Loucy (cell line): ENCODE data around the gene MPC1.
A peak's percentile ranks its signal among the peaks of the same experiment; 100 is the strongest.

ENCODE experiments used
- H2AFZ ChIP-seq: fragments of 200-600 bp; sonication (generic); 2 replicates; pipeline ENCODE4 v1.6.0; 2016; ENCODE audit warnings: antibody characterized with exemption, mild to moderate bottlenecking, low read length, moderate library complexity
- H3F3A ChIP-seq: fragments of 200-600 bp; 2 replicates; pipeline ENCODE4 v1.6.0; 2016; ENCODE audit warnings: antibody characterized with exemption, low read depth, mild to moderate bottlenecking
- H3K27me3 ChIP-seq: fragments of 200-600 bp; sonication (generic); 2 replicates; pipeline ENCODE4 v1.6.1; 2014; ENCODE audit warnings: low read length, mild to moderate bottlenecking; ENCODE audit not compliant: insufficient read depth, poor library complexity, severe bottlenecking
- H3K36me3 ChIP-seq: fragments of 200-600 bp; sonication (generic); 2 replicates; pipeline ENCODE4 v1.6.1; 2016; ENCODE audit warnings: low read length; ENCODE audit not compliant: insufficient read depth
- H3K4me1 ChIP-seq: fragments of 200-600 bp; sonication (generic); 2 replicates; pipeline ENCODE4 v1.5.1; 2014; ENCODE audit warnings: low read length, mild to moderate bottlenecking; ENCODE audit not compliant: insufficient read depth, poor library complexity, severe bottlenecking
- H3K4me2 ChIP-seq: fragments of 200-600 bp; sonication (generic); 2 replicates; pipeline ENCODE4 v1.6.0; 2014; ENCODE audit warnings: antibody characterized with exemption, low read length, low read depth, mild to moderate bottlenecking; ENCODE audit not compliant: poor library complexity, severe bottlenecking
- H3K4me3 ChIP-seq: fragments of 200-600 bp; sonication (generic); 2 replicates; pipeline ENCODE4 v1.5.1; 2014; ENCODE audit warnings: low read length, mild to moderate bottlenecking, mixed read lengths; ENCODE audit not compliant: poor library complexity, severe bottlenecking
- H3K79me2 ChIP-seq: fragments of 200-600 bp; sonication (generic); 2 replicates; pipeline ENCODE4 v1.6.1; 2014; ENCODE audit warnings: low read length; ENCODE audit not compliant: insufficient read depth
- H3K9ac ChIP-seq: fragments of 200-600 bp; sonication (generic); 2 replicates; pipeline ENCODE4 v1.6.0; 2014; ENCODE audit warnings: mild to moderate bottlenecking, low read depth, low read length, moderate library complexity; ENCODE audit not compliant: poor library complexity, severe bottlenecking
- H3K9me2 ChIP-seq: fragments of 200-600 bp; sonication (generic); replicated peaks from 2 replicates; pipeline ENCODE4 v1.6.1; 2016; ENCODE audit warnings: low read depth, low read length, mixed read lengths
- H3K9me3 ChIP-seq: fragments of 200-600 bp; sonication (generic); 2 replicates; pipeline ENCODE4 v1.6.1; 2014; ENCODE audit warnings: mild to moderate bottlenecking, antibody characterized with exemption, low read length, low read depth; ENCODE audit not compliant: insufficient read depth
- H4K20me1 ChIP-seq: fragments of 200-600 bp; sonication (generic); 2 replicates; pipeline ENCODE4 v1.6.0; 2014; ENCODE audit warnings: antibody characterized with exemption, low read length, mild to moderate bottlenecking; ENCODE audit not compliant: insufficient read depth, poor library complexity, severe bottlenecking
- EZH2phosphoT487 ChIP-seq: fragments of 200-600 bp; IDR thresholded peaks from 2 replicates; pipeline ENCODE4 v1.6.1; 2018; ENCODE audit warnings: antibody characterized with exemption, mild to moderate bottlenecking, moderate library complexity, borderline replicate concordance
- TF ChIP-seq, protein P1 (sequence below): fragments of 200-600 bp; sonication (generic); conservative IDR thresholded peaks from 2 replicates; pipeline ENCODE4 v1.5.1; 2014; ENCODE audit warnings: mild to moderate bottlenecking, antibody characterized with exemption, low read length

The MPC1 gene

DNA sequence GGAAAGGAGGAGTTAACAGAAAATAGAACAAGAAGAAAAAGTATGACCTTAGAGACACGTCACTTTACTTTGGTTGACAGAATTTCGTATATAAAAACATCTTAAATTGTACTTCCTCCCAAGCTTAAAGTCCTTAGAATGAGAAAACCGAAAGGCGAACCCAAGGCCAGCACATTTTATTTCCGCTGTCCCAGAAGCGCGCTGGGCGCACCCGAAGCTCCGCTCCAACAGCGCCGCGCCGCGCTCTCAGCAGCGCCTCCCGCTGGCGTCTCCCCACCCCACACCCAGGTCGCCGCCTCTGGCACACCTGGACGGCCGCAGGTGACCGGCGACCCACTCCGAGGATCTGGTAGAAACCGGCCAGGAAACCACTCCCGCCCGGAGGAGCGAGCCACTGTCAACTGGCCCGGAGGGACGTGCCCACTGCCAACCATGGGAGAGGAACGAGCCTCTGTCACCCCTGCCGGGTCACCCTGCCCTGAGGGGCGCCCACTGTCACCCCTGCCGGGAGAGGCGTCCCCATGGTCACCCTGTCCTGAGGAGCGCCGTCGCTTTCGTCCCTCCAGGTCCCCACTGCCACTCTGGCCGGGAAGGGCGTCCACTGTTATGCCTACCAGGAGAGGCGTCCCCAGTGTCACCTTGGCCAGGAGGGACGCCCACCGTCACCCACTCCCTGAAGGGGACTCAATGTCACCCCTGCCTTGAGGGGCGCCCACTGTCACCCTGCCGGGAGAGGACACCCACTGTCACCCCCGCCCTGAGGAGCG lies 824 bp downstream of the MPC1 start:
- H3K9ac ChIP-seq: peak overlapping the region; percentile 66

DNA sequence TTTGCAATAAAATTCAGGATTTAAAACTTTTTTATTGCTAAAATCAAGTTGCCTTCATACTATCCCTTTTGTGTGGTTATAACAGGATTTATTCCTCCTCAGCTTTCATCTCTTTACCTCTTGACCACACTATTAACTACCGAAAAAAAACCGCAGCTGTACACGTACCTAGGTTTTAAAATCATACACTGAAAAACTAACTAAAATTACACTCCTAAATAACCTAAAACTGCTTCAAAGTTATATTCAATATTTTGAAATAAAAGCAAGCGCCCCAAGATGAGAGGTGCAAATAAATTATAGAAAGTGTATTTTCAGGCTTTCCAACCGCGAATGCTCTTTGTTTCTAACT lies 1.4 kb downstream of the MPC1 start:
- Histone ChIP-seq H3K9me3 (no peaks in the 10 kb centered on the region), H3K27me3 (no peaks in the 10 kb centered on the region), H2AFZ (peak overlapping the region; percentile 81; the same call in 1 of the 2 replicates), H3K9me2 (no peaks in the 10 kb centered on the region), H3K36me3 (no peaks in the 10 kb centered on the region), H3K9ac (peak overlapping the region; percentile 66), H3K4me1 (peaks cover 25% of the 10 kb centered on the region), H4K20me1 (peaks cover 8% of the 10 kb centered on the region), H3K4me3 (peak overlapping the region; percentile 91), H3K79me2 (peaks cover 16% of the 10 kb centered on the region), H3F3A (no peaks in the 10 kb centered on the region), H3K4me2 (peak overlapping the region; percentile 81)
- TF ChIP-seq, protein P1, sequence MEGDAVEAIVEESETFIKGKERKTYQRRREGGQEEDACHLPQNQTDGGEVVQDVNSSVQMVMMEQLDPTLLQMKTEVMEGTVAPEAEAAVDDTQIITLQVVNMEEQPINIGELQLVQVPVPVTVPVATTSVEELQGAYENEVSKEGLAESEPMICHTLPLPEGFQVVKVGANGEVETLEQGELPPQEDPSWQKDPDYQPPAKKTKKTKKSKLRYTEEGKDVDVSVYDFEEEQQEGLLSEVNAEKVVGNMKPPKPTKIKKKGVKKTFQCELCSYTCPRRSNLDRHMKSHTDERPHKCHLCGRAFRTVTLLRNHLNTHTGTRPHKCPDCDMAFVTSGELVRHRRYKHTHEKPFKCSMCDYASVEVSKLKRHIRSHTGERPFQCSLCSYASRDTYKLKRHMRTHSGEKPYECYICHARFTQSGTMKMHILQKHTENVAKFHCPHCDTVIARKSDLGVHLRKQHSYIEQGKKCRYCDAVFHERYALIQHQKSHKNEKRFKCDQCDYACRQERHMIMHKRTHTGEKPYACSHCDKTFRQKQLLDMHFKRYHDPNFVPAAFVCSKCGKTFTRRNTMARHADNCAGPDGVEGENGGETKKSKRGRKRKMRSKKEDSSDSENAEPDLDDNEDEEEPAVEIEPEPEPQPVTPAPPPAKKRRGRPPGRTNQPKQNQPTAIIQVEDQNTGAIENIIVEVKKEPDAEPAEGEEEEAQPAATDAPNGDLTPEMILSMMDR: no peak
- TF ChIP-seq EZH2phosphoT487: no peak

More for the DNA sequence above, 824 bp downstream of the MPC1 start:
- Histone ChIP-seq H3K27me3 (no peaks in the 10 kb centered on the region), H3K36me3 (no peaks in the 10 kb centered on the region), H3F3A (no peaks in the 10 kb centered on the region), H3K4me2 (peak overlapping the region; percentile 81), H4K20me1 (peaks cover 8% of the 10 kb centered on the region), H3K4me1 (peaks cover 25% of the 10 kb centered on the region), H3K9me3 (no peaks in the 10 kb centered on the region), H3K9me2 (no peaks in the 10 kb centered on the region), H2AFZ (peak overlapping the region; percentile 89), H3K79me2 (peaks cover 16% of the 10 kb centered on the region), H3K4me3 (peak overlapping the region; percentile 91)
- TF ChIP-seq, protein P1: peak; percentile 78
- no peak for TF ChIP-seq EZH2phosphoT487

DNA sequence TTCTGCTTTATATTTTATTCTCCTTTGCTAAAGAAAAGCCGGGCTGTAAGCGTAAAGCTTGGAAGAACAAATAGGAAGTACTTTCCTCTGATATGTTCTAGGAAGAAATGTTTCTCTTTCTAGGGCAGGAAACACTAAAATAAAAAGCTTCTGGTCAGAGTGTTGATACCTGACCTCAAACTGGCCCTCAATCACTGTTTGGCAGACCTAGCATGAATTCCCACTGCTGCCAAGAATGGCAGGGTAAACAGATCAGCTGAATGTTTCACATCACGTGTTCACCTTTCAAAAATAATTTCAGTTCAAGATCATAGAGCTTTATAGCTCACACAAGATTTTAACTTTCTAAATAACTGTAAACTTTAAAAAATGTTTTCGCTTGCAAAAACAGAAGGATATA lies 2.9 kb downstream of the MPC1 start:
- H2AFZ ChIP-seq: no peak overlapping the region
- H3K4me1 ChIP-seq: peaks cover 25% of the 10 kb centered on the region
- no peak overlapping the region for H3K4me3 ChIP-seq
- no peaks in the 10 kb centered on the region for H3K9me3 ChIP-seq
- peaks cover 16% of the 10 kb centered on the region for H3K79me2 ChIP-seq
- H3F3A ChIP-seq: no peaks in the 10 kb centered on the region
- H3K9me2 ChIP-seq: no peaks in the 10 kb centered on the region
- no peaks in the 10 kb centered on the region for H3K36me3 ChIP-seq
- H3K9ac ChIP-seq: no peak overlapping the region
- H4K20me1 ChIP-seq: peaks cover 8% of the 10 kb centered on the region
- no peaks in the 10 kb centered on the region for H3K27me3 ChIP-seq
- TF ChIP-seq EZH2phosphoT487: no peak
- TF ChIP-seq, protein P1: no peak
- H3K4me2 ChIP-seq: no peak overlapping the region
